Breast epithelium (tissue), 4 donors: ENCODE measurements around the gene ZNF860. TPM values are rescaled to one million over a fixed set of nuclear protein-coding genes. Genes with fewer than 3 reads are reported as not detected.

Source experiments
- DNase-seq, 2 donors: peaks; one replicate each; pipeline ENCODE4 v3.0.0-alpha.2; 2019; ENCODE audit warnings: low spot score in 2 of 2
- H3K27ac ChIP-seq, 2 donors: fragments of 200-600 bp; sonication (generic) in 1 of 2; one replicate each; pipeline ENCODE4 v1.5.1; 2016 to 2019; ENCODE audit warnings: mild to moderate bottlenecking in 1 of 2
- H3K27me3 ChIP-seq, 2 donors: fragments of 200-600 bp; sonication (generic) in 1 of 2; one replicate each; pipeline versions ENCODE4 v1.5.1 to v1.6.0; 2017 to 2019; ENCODE audit warnings: control low read depth in 1 of 2, mild to moderate bottlenecking in 1 of 2
- H3K36me3 ChIP-seq: fragments of 200-600 bp; one replicate; pipeline ENCODE4 v1.5.1; 2019
- H3K4me1 ChIP-seq, 2 donors: fragments of 200-600 bp; sonication (generic); one replicate each; pipeline ENCODE4 v1.5.1; 2016 to 2019; ENCODE audit warnings: control low read depth in 1 of 2
- H3K4me3 ChIP-seq, 3 donors: fragments of 200-600 bp; sonication (generic); 1 replicate in 2 of 3; 2 replicates in 1 of 3; pipeline ENCODE4 v1.5.1; 2016 to 2019; ENCODE audit warnings: mild to moderate bottlenecking in 3 of 3, moderate library complexity in 2 of 3
- H3K9me3 ChIP-seq, 2 donors: fragments of 200-600 bp; sonication (generic) in 1 of 2; one replicate each; pipeline ENCODE4 v1.5.1; 2016 to 2019; ENCODE audit warnings: control low read depth in 1 of 2
- POLR2A ChIP-seq: fragments of 450-650 bp; IDR thresholded peaks from one replicate; pipeline ENCODE4 v1.6.1; 2016; ENCODE audit warnings: antibody characterized with exemption, mild to moderate bottlenecking, moderate library complexity
- POLR2AphosphoS5 ChIP-seq, 3 donors: sonication (generic); formaldehyde crosslinking; IDR thresholded peaks; one replicate each; pipeline ENCODE4 v1.6.1; 2017; ENCODE audit warnings: antibody characterized with exemption in 3 of 3
- intact Hi-C: fragments of 100-400 bp; cut with DNase I; formaldehyde crosslinking; loops from one replicate; pipeline ENCODE4 v1.15.1; 2023; ENCODE audit warnings: low total_unique reads
- total RNA-seq, 3 donors: library from RNA; depleted of rRNA; stranded (reverse); fragments of >200 nt; gene quantifications; one replicate each; pipeline ENCODE4 v1.1.0, GENCODE V29; 2016
- TF ChIP-seq, protein P1 (sequence below), 3 donors: fragments of 450-650 bp; IDR thresholded peaks; one replicate each; pipeline ENCODE4 v1.5.1; 2016 to 2017; ENCODE audit warnings: antibody characterized with exemption in 3 of 3, mild to moderate bottlenecking in 3 of 3, moderate library complexity in 3 of 3

ZNF860 gene
- total RNA-seq, 3 donors from 2014 or later, result 0.80 to 4.2 (median 3.3) TPM

DNA sequence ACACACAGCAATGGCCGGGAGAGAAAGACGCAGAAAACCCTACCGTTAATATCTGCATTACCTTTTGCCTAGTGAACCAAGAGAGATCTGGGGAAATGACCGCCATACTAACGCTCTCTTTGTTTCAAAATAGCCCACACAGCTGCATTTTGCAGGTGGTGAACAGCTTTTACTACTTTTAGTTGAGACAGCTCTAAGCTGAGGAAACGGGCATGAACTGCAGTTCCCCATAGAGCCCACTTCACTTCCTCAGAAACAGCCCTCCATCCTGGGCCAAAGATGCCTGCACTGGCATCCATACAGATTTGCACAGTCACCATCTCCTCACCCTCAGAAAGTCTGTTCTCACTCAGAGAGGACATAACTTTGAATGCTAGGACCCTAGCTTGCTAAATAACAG, 45.0 kb downstream of the ZNF860 start:
- TF ChIP-seq POLR2AphosphoS5 (IDR thresholded peaks at IDR 0.05) (no peak), POLR2A (no peak)
- TF ChIP-seq, protein P1, sequence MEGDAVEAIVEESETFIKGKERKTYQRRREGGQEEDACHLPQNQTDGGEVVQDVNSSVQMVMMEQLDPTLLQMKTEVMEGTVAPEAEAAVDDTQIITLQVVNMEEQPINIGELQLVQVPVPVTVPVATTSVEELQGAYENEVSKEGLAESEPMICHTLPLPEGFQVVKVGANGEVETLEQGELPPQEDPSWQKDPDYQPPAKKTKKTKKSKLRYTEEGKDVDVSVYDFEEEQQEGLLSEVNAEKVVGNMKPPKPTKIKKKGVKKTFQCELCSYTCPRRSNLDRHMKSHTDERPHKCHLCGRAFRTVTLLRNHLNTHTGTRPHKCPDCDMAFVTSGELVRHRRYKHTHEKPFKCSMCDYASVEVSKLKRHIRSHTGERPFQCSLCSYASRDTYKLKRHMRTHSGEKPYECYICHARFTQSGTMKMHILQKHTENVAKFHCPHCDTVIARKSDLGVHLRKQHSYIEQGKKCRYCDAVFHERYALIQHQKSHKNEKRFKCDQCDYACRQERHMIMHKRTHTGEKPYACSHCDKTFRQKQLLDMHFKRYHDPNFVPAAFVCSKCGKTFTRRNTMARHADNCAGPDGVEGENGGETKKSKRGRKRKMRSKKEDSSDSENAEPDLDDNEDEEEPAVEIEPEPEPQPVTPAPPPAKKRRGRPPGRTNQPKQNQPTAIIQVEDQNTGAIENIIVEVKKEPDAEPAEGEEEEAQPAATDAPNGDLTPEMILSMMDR (IDR thresholded peaks at IDR 0.05), result no peak
- H3K27ac ChIP-seq, result no peak overlapping the region
- H3K36me3 ChIP-seq, result no peaks in the 10 kb centered on the region
- no peaks in the 10 kb centered on the region for H3K4me1 ChIP-seq
- H3K27me3 ChIP-seq, result no peaks in the 10 kb centered on the region
- DNase-seq, result no peak
- intact Hi-C loops, result loop anchor here (10.0 kb wide), 1 partner anchor 108 kb away; no protein-coding TSS in a partner anchor
- no peaks in the 10 kb centered on the region for H3K9me3 ChIP-seq
- H3K4me3 ChIP-seq, result no peak overlapping the region

DNA sequence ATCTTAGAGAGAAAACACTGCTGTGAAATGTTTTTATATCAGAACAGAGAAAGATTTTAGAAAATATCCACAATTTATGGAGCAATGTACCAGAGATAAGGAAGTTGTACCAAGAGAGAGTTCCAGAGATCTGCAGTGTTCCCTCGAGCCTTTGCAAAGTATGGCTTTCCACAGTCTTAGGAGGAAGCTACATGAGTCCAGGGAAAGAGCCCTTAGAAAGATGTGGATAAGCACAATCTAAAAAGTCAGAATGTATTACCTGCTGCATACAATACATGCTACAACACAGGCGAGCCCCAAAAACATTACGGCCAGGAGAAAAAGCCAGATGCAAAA, 56.4 kb downstream of the ZNF860 start:
- DNase-seq, result no peak
- Histone ChIP-seq H3K4me3 (no peak overlapping the region), H3K27ac (no peak overlapping the region), H3K27me3 (no peaks in the 10 kb centered on the region), H3K36me3 (no peaks in the 10 kb centered on the region), H3K9me3 (peaks cover 3 to 7% of the 10 kb centered on the region in 2 donors), H3K4me1 (no peaks in the 10 kb centered on the region)
- TF ChIP-seq POLR2AphosphoS5 (IDR thresholded peaks at IDR 0.05) (no peak), POLR2A (no peak)
- TF ChIP-seq, protein P1 (IDR thresholded peaks at IDR 0.05), result no peak
- intact Hi-C loops, result no loop called here

DNA sequence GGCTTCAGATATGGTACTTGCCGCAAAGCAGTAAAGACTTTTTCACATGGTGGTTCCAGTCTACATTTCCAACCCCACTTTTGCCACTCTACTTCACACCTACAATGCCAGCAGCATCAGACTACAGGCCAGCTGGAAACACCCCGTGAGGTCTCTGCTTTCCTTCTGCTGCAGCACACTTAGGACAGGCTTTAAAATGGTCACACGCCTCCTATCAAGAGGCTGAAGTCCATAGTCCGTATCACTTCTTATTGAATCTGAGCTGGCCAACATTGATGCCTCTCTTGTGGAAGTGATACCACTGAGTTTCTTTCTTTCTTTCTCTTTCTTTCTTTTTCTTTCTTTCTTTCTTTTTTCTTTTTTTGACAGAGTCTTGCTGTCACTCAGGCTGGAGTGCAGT, 59.8 kb downstream of the ZNF860 start:
- TF ChIP-seq, protein P1 (IDR thresholded peaks at IDR 0.05), result no peak
- no peak for TF ChIP-seq POLR2A
- no peak for TF ChIP-seq POLR2AphosphoS5 (IDR thresholded peaks at IDR 0.05)
- H3K27ac ChIP-seq, result no peak overlapping the region
- no peak overlapping the region for H3K4me3 ChIP-seq
- no peaks in the 10 kb centered on the region for H3K36me3 ChIP-seq
- intact Hi-C loops, result no loop called here
- no peak for DNase-seq
- H3K27me3 ChIP-seq, result no peaks in the 10 kb centered on the region
- no peaks in the 10 kb centered on the region for H3K4me1 ChIP-seq
- H3K9me3 ChIP-seq, result peaks cover 5 to 9% of the 10 kb centered on the region in 2 donors

Other genes with a start within 250 kb of the ZNF860 start
- gene OSBPL10, start 488 bp upstream of the ZNF860 start, total RNA-seq, result 10 to 100 TPM; 17.6 to 47.4 (median 26.5) TPM
- 10 to 100 TPM; 56.3 to 66.6 (median 58.3) TPM for gene GPD1L, start 124.9 kb downstream of the ZNF860 start, total RNA-seq